GF-D8 (cell line): ENCODE results near the gene BTBD2.

Experiments used
- DNase-seq: peaks from one replicate; lab custom pipeline; 2025; lab: John Stamatoyannopoulos, UW

Gene BTBD2

DNA sequence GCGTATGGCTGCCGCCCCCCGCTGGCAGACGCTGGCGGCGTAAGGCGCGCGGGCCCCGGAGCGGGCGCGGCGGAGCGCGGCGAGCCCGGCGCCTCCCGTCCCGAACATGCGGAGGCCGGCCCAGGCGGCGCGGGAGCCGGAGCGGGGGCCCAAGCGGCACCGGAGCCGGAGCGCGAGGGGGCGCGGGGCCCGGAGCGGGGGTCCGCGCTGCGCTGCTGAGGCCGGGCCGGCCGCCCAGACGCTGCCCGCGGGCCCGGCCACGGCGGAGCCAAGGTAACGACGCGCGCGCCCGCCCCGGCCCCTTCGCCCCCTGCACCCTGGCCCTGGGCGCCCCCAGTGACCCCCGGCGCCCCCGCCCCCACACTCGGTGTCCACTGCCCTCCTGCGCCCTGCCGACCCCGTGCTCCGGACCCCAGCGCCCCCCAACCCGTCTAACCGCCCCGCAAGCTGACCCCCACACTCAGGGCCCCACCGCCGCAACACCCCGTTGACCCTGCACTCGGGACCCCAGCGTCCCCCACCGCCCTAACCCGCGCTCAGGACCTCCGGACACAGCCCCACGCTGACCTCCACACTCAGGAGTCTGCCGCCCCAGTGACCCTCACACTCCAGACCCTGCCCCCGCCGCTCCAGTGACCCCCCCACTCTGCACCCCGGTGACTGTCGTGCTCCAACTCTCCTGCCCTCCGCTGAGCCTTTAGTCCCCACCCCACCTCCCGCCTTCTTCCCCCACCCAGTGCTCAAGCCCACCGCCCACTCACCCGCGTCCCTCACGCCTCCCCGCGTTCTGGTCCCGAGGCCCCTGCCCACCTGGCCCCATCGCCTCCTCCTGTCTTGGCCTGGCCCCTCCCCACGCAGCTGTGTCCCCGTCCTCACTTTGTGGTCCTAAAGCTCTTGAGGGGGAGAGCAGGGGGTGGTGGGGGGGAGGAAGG, 74.1 kb downstream of the BTBD2 start, which contains the start of gene CSNK1G2:
Gene CSNK1G2, plus strand, starts transcription at position 27 of the 932 bp plus-strand sequence. CDS start 28,601 bp downstream, outside the sequence.
- no peak for DNase-seq

DNA sequence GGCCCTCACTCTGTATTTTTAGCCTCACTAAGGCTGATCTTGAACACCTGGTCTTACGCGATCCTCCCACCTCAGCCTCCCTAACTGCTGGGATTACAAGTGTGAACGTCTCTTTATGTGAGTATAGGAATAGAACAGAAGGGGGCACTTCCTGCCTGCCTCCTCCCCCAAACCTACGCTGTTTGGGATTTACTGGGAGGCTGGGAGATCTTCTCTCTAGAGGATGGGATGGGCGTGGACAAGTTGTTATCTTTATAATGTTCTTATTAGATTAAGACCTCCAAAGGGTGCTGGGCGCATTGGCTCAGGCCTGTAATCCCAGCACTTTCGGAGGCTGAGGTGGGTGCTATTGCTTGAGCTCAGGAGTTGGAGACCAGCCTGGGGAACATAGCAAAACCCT, 77.4 kb downstream of the BTBD2 start:
- DNase-seq = no peak

DNA sequence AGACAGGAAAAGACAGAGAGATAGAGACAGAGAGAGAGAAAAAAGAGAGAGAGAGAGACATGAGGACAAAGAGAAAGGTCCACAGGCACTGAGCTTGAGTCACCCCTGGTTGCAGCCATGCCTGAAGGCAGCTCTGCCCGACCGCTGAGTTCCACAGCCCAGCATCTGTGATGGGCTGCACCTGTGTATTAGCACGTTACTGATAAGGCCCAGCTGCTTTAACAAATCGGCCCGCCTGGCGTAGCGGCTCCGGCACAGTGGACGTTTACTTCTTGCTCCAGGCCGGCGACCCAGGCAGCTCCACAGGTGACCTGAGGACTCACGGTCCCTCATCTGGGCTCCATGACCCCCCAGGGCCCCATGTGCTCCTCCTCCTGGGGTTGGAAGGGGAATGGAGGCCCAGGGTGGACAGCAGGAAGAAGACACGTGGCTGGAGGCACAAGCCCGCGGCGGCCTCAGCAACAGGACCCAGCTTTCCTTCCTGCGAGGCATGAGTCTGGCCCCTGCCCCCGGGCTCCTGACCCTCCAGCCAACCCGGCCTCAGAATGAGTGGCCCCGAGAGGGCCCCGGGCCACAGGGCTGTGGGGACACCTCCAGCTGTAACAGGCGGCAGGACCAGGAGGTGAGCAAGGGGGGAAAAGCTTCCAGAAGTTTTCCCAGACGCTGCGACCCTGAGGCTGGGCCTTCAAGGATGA, 78.5 kb downstream of the BTBD2 start:
- DNase-seq = no peak

DNA sequence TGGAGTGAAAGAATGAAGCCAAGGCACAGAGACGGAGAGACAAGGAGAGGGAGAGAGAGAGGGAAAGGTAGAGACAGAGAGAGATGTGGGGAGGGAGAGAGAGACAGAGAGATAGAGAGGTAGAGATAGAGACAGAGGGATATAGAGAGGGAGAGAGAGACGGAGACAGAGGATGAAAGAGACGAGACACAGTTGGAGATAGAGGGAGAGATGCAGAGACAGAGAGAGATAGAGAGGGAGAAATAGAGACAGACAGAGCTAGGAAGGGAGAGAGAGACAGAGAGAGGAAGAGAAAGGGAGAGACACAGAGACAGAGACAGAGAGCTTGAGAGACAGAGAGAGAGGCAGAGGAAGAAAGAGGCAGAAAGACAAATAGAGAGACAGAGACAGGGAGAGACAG, 79.1 kb downstream of the BTBD2 start:
- no peak for DNase-seq

DNA sequence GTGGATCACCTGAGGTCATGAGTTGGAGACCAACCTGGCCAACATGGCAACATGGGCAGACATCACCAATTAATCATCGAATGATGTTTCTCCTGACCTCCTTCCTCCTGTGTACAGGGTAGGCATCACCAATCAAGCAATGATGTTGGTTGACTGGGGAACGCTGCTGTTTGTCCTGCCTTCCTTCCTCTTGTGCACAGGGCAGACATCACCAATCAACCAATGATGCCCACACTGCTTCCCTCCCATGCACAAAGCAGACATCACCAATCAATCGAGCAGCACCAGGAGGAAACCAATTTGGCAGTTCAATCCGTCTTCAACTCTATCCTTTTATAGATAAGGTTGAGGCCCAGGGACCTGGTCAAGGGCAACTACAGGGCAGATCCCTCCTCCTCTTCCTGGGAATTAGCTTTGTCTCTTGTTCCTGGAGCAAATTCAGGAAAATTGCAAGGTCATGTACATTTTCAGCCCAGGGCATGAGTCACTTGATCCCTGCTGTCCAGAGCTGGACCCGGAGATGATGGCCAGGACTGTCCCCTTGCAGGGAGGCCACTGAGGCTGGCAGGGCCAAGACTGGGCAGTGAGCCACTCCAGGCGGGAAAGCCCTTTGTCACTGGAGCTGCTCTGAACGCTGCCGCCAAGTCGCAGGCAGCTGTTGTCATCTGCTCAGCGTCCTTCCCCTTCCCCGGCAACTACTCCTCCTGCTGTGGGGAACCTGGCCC, 79.9 kb downstream of the BTBD2 start:
- no peak for DNase-seq
